T-helper 17 cell (primary cell): Measurements from ENCODE around the gene LLPH. TPM values are rescaled to one million over a fixed set of nuclear protein-coding genes. Genes with fewer than 3 reads are reported as not detected.

Source experiments
- ATAC-seq: fragments of 150-1000 bp; cut with Tn5 transposase; 2 replicates; pipeline ENCODE4 v1.10.0; 2021; ENCODE audit warnings: mild to moderate bottlenecking, moderate library complexity
- DNase-seq, 3 donors: peaks; one replicate each; pipeline versions ENCODE4 v3.0.0 to v3.0.0-alpha.2; 2020 to 2021
- H3K9me3 ChIP-seq: one replicate; pipeline ENCODE4 v1.7.0; 2013; ENCODE audit warnings: low read length, mild to moderate bottlenecking; ENCODE audit not compliant: control insufficient read depth, poor library complexity, severe bottlenecking
- H3K27ac Mint-ChIP-seq: one replicate; pipeline ENCODE4 v1.8.0; 2022; ENCODE audit warnings: mild to moderate bottlenecking, moderate library complexity, mixed read lengths
- H3K27me3 Mint-ChIP-seq: one replicate; pipeline ENCODE4 v1.8.0; 2022; ENCODE audit warnings: mixed read lengths
- H3K36me3 Mint-ChIP-seq: one replicate; pipeline ENCODE4 v1.8.0; 2022; ENCODE audit warnings: low read depth, mixed read lengths
- H3K4me1 Mint-ChIP-seq: one replicate; pipeline ENCODE4 v1.8.0; 2022; ENCODE audit warnings: mild to moderate bottlenecking, mixed read lengths
- H3K4me3 Mint-ChIP-seq: one replicate; pipeline ENCODE4 v1.8.0; 2022; ENCODE audit warnings: mild to moderate bottlenecking, moderate library complexity, mixed read lengths
- total RNA-seq, 4 donors: library from RNA in 2 of 4; stranded (reverse) in 2 of 4; gene quantifications; one replicate each; pipeline ENCODE4 v1.2.3 and lab custom pipeline; 2022 to 2026

Gene LLPH
- total RNA-seq, 2 donors from 2014 or later, result 20.7 to 24.0 TPM

GRCh38 chr12:66131067-66131688, 628 bp upstream of the LLPH start:
- no peaks in the 10 kb centered on the region for H3K27me3 Mint-ChIP-seq
- H3K4me3 Mint-ChIP-seq, result peak overlapping the region; percentile 96
- peaks cover 38% of the 10 kb centered on the region for H3K4me1 Mint-ChIP-seq
- H3K27ac Mint-ChIP-seq, result peak overlapping the region; percentile 98
- DNase-seq (no peak), ATAC-seq (peak; percentile 66)
- peaks cover 13% of the 10 kb centered on the region for H3K36me3 Mint-ChIP-seq
- no peaks in the 10 kb centered on the region for H3K9me3 ChIP-seq

DNA sequence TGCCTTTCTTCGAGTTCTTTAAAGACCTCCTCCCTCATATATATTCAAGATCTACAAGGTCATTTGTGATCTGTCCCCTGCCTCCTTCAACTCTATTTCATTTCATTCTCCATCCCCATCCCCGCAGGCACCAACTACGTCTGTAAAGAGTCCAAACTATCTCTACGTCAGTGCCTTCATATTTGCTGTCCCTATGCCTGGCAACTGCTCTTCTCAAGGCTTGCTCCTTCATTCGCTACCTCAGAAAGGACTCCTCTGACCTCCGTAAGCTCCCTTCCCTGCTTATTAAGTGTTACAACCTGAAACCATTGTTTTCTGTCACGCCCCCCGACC, 650 bp downstream of the LLPH start:
- Mint-ChIP-seq H3K27ac (peak overlapping the region; percentile 98), H3K4me3 (peak overlapping the region; percentile 96), H3K4me1 (peaks cover 46% of the 10 kb centered on the region), H3K27me3 (no peaks in the 10 kb centered on the region), H3K36me3 (peaks cover 20% of the 10 kb centered on the region)
- no peak for ATAC-seq
- no peak for DNase-seq
- no peaks in the 10 kb centered on the region for H3K9me3 ChIP-seq

GRCh38 chr12:66127650-66128049, 2.9 kb downstream of the LLPH start:
- H3K4me1 Mint-ChIP-seq, result peaks cover 53% of the 10 kb centered on the region
- peak overlapping the region; percentile 68 for H3K4me3 Mint-ChIP-seq
- peak overlapping the region; percentile 29 for H3K27ac Mint-ChIP-seq
- no peak for DNase-seq
- no peaks in the 10 kb centered on the region for H3K27me3 Mint-ChIP-seq
- no peak for ATAC-seq
- peaks cover 29% of the 10 kb centered on the region for H3K36me3 Mint-ChIP-seq
- H3K9me3 ChIP-seq, result no peaks in the 10 kb centered on the region

DNA sequence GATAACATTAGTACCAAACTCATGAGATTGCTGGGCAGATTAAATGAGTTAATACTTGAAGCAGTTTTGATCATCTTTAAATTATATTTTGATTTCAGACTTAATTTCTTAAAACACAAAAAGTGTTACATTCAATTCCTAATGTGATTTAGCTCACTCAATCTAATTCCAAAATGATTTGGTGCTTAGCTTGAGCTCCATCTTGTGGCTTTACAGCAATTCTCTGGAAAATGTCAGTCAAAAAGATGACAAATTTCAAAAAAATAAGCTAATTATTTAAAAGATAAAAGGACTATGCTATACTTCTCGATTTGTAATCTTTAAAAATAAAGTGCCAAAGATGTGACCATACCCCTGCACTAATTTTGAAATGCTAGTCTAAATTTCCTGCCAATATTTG, 10.1 kb downstream of the LLPH start:
- no peaks in the 10 kb centered on the region for H3K27me3 Mint-ChIP-seq
- ATAC-seq (no peak), DNase-seq (no peak)
- no peaks in the 10 kb centered on the region for H3K9me3 ChIP-seq
- H3K4me1 Mint-ChIP-seq, result peaks cover 19% of the 10 kb centered on the region
- no peak overlapping the region for H3K27ac Mint-ChIP-seq
- H3K4me3 Mint-ChIP-seq, result no peak overlapping the region
- H3K36me3 Mint-ChIP-seq, result peaks cover 16% of the 10 kb centered on the region

- ATAC-seq (no peak), DNase-seq (no peak)
- H3K27ac Mint-ChIP-seq, result no peak overlapping the region
- H3K4me3 Mint-ChIP-seq, result no peak overlapping the region
- no peaks in the 10 kb centered on the region for H3K9me3 ChIP-seq
- H3K4me1 Mint-ChIP-seq, result peaks cover 14% of the 10 kb centered on the region
- H3K36me3 Mint-ChIP-seq, result peaks cover 11% of the 10 kb centered on the region
- H3K27me3 Mint-ChIP-seq, result no peaks in the 10 kb centered on the region
These were observed 10.7 kb downstream of the LLPH start for GRCh38 chr12:66119870-66120241.

GRCh38 chr12:66119229-66119869, 11.2 kb downstream of the LLPH start:
- H3K36me3 Mint-ChIP-seq, result peaks cover 7% of the 10 kb centered on the region

GRCh38 chr12:66118240-66118891, 12.2 kb downstream of the LLPH start:
- Mint-ChIP-seq H3K4me1 (peaks cover 8% of the 10 kb centered on the region), H3K27me3 (no peaks in the 10 kb centered on the region), H3K4me3 (no peak overlapping the region), H3K27ac (no peak overlapping the region), H3K36me3 (peaks cover 6% of the 10 kb centered on the region)
- no peak for DNase-seq
- no peaks in the 10 kb centered on the region for H3K9me3 ChIP-seq
- no peak for ATAC-seq

More at GRCh38 chr12:66119229-66119869, 11.2 kb downstream of the LLPH start:
- Mint-ChIP-seq H3K4me3 (no peak overlapping the region), H3K4me1 (peaks cover 11% of the 10 kb centered on the region), H3K27me3 (no peaks in the 10 kb centered on the region), H3K27ac (no peak overlapping the region)
- no peak for ATAC-seq
- no peaks in the 10 kb centered on the region for H3K9me3 ChIP-seq
- no peak for DNase-seq

GRCh38 chr12:66117242-66117641, 13.3 kb downstream of the LLPH start:
- Mint-ChIP-seq H3K36me3 (peaks cover 6% of the 10 kb centered on the region), H3K4me1 (peaks cover 8% of the 10 kb centered on the region), H3K4me3 (no peak overlapping the region), H3K27ac (no peak overlapping the region), H3K27me3 (no peaks in the 10 kb centered on the region)
- no peak for DNase-seq
- no peaks in the 10 kb centered on the region for H3K9me3 ChIP-seq
- ATAC-seq, result no peak

GRCh38 chr12:66115071-66115600, 15.4 kb downstream of the LLPH start:
- H3K9me3 ChIP-seq, result no peaks in the 10 kb centered on the region
- ATAC-seq, result no peak
- no peak overlapping the region for H3K4me3 Mint-ChIP-seq
- no peaks in the 10 kb centered on the region for H3K27me3 Mint-ChIP-seq
- no peak for DNase-seq
- H3K27ac Mint-ChIP-seq, result no peak overlapping the region
- H3K36me3 Mint-ChIP-seq, result peaks cover 6% of the 10 kb centered on the region
- H3K4me1 Mint-ChIP-seq, result peaks cover 6% of the 10 kb centered on the region

GRCh38 chr12:66113471-66113870, 17.1 kb downstream of the LLPH start:
- Mint-ChIP-seq H3K27ac (no peak overlapping the region), H3K27me3 (peaks cover 4% of the 10 kb centered on the region), H3K4me1 (no peaks in the 10 kb centered on the region), H3K36me3 (peaks cover 3% of the 10 kb centered on the region), H3K4me3 (no peak overlapping the region)
- no peaks in the 10 kb centered on the region for H3K9me3 ChIP-seq
- ATAC-seq, result no peak
- no peak for DNase-seq

DNA sequence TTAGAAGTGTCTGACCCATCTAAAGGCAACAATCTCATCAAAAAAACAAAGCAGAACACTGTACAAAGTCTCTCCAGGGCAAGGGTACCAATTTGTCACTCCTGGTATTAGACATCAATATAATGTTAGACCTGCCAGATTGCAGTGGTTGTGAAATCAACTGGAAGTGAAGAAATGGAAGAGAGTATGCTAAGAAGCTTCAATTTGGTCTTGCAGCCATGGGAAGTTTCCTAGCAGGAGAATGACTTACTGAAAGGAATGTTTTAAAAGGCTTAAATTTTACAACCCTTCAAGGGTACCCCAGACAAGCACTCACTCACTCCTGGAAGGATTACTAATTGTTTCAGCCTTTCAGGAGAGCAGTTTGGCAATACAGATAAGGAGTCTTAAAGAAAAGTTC, 18.9 kb downstream of the LLPH start:
- H3K36me3 Mint-ChIP-seq, result peaks cover 3% of the 10 kb centered on the region
- peaks cover 5% of the 10 kb centered on the region for H3K4me1 Mint-ChIP-seq
- ATAC-seq (no peak), DNase-seq (no peak)
- no peaks in the 10 kb centered on the region for H3K9me3 ChIP-seq
- peaks cover 6% of the 10 kb centered on the region for H3K27me3 Mint-ChIP-seq
- H3K27ac Mint-ChIP-seq, result no peak overlapping the region
- no peak overlapping the region for H3K4me3 Mint-ChIP-seq

DNA sequence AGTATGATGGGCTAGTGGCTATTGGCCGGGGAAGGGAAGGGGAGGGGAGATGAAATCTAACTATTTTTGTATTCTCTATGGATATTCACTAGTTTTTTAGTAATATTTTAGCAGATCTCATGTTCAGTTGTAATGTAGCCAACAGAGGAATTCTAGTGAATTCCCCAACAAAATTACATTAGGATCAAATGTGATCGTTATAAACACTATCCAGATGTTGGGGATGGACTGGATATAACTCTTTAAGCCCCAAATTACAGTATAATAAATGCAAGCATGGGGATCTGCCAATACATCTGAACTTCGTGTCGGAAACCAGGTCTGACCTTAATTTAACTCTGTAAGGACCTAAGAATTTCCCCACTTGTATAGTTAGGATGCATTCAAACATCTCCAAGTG, 21.5 kb downstream of the LLPH start:
- DNase-seq (no peak), ATAC-seq (no peak)
- no peaks in the 10 kb centered on the region for H3K9me3 ChIP-seq
- peaks cover 2% of the 10 kb centered on the region for H3K36me3 Mint-ChIP-seq
- no peak overlapping the region for H3K4me3 Mint-ChIP-seq
- H3K27me3 Mint-ChIP-seq, result peaks cover 22% of the 10 kb centered on the region
- H3K27ac Mint-ChIP-seq, result no peak overlapping the region
- peaks cover 5% of the 10 kb centered on the region for H3K4me1 Mint-ChIP-seq

DNA sequence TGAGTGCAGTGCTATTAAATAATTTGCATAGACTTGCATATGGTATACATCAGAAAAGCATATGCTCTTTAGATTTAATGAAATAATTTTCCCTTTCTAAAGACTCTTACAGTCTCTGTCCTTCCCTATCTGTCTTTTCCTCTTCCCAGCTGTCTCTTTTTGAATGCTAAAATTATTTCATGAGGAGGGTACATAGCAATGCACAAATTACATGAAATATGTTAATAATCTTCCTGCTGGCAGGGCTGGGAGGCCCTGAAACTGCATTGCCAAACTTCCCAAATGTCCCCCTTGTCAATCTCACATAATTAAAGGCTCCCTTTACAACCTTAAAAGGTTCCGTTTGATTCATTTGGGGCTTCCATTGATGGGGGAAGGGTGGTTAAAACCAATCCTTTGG, 22.2 kb downstream of the LLPH start:
- Mint-ChIP-seq H3K4me1 (peaks cover 5% of the 10 kb centered on the region), H3K27ac (no peak overlapping the region), H3K27me3 (peaks cover 28% of the 10 kb centered on the region), H3K36me3 (no peaks in the 10 kb centered on the region), H3K4me3 (no peak overlapping the region)
- DNase-seq (no peak), ATAC-seq (no peak)
- no peaks in the 10 kb centered on the region for H3K9me3 ChIP-seq
